Measurements from ENCODE around the gene NRCAM.

DNA sequence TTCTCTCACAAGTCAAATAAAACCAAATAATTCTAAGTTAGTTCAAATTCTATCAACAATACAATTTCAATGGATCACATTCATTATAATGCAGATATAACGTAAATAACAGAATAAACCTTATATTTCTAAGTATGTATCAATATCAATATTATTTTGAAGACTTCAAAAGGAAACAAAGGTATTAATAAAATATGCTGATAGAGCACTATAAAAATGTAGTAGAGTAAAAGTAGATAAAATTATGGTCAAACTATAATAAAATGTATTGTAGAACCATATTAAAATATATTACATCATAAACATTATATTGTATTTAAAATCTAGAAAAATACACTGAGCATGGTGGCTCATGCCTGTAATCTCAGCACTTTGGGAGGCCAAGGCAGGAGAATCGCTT is 23.5 kb upstream of the NRCAM start:
- no peak for TF ChIP-seq EZH2 (IDR thresholded peaks at IDR 0.05; ENCODE audit: borderline replicate concordance, low read length)
- TF ChIP-seq, protein P1, sequence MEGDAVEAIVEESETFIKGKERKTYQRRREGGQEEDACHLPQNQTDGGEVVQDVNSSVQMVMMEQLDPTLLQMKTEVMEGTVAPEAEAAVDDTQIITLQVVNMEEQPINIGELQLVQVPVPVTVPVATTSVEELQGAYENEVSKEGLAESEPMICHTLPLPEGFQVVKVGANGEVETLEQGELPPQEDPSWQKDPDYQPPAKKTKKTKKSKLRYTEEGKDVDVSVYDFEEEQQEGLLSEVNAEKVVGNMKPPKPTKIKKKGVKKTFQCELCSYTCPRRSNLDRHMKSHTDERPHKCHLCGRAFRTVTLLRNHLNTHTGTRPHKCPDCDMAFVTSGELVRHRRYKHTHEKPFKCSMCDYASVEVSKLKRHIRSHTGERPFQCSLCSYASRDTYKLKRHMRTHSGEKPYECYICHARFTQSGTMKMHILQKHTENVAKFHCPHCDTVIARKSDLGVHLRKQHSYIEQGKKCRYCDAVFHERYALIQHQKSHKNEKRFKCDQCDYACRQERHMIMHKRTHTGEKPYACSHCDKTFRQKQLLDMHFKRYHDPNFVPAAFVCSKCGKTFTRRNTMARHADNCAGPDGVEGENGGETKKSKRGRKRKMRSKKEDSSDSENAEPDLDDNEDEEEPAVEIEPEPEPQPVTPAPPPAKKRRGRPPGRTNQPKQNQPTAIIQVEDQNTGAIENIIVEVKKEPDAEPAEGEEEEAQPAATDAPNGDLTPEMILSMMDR (conservative IDR thresholded peaks at IDR 0.05 in 1 of 2, IDR thresholded peaks at IDR 0.05 in 1 of 2; ENCODE audit: extremely low read depth in 1 of 2, insufficient read depth in 1 of 2, low read depth in 1 of 2, low read length in 2 of 2) = no peak

All from mammary epithelial cell (primary cell).